Small intestine (tissue), 7 donors: ENCODE results near the gene AK6. TPM values are rescaled to one million over a fixed set of nuclear protein-coding genes. Genes with fewer than 3 reads are reported as not detected.

Source experiments
- DNase-seq, 2 donors: peaks; one replicate each; pipeline versions ENCODE4 v3.0.0 to v3.0.0-alpha.2; 2013
- FAIRE-seq: peaks from 2 replicates; lab custom pipeline; 2012; peaks lifted over from hg19 to GRCh38; lab: Jason Lieb, UNC
- H3K27ac ChIP-seq, 3 donors: one replicate each; pipeline ENCODE4 v1.5.1; 2013; ENCODE audit warnings: low read length in 2 of 3, mild to moderate bottlenecking in 2 of 3, control low read depth in 1 of 3, inconsistent platforms in 1 of 3, low read depth in 1 of 3, moderate library complexity in 1 of 3
- H3K27me3 ChIP-seq, 3 donors: one replicate each; pipeline ENCODE4 v1.6.1; 2013; ENCODE audit warnings: low read length in 3 of 3, inconsistent platforms in 1 of 3; ENCODE audit not compliant: control insufficient read depth in 3 of 3, insufficient read depth in 3 of 3
- H3K36me3 ChIP-seq, 3 donors: one replicate each; pipeline ENCODE4 v1.6.1; 2013; ENCODE audit warnings: low read length in 3 of 3, inconsistent platforms in 1 of 3, low read depth in 1 of 3, mild to moderate bottlenecking in 1 of 3, moderate library complexity in 1 of 3; ENCODE audit not compliant: control insufficient read depth in 3 of 3, insufficient read depth in 2 of 3
- H3K4me1 ChIP-seq, 3 donors: one replicate each; pipeline ENCODE4 v1.6.1; 2013; ENCODE audit warnings: low read length in 2 of 3, inconsistent platforms in 1 of 3, low read depth in 1 of 3, mild to moderate bottlenecking in 1 of 3, moderate library complexity in 1 of 3; ENCODE audit not compliant: control insufficient read depth in 3 of 3, insufficient read depth in 2 of 3
- H3K4me3 ChIP-seq, 3 donors: one replicate each; pipeline ENCODE4 v1.5.1; 2013; ENCODE audit warnings: low read length in 3 of 3, control low read depth in 1 of 3, inconsistent platforms in 1 of 3, low read depth in 1 of 3, mild to moderate bottlenecking in 1 of 3, moderate library complexity in 1 of 3
- H3K9me3 ChIP-seq, 2 donors: one replicate each; pipeline ENCODE4 v1.6.1; 2013; ENCODE audit warnings: low read depth in 1 of 2, low read length in 1 of 2; ENCODE audit not compliant: control insufficient read depth in 2 of 2, insufficient read depth in 1 of 2
- WGBS, 3 donors: extraction: QIAGEN DNeasy Blood & Tissue Kit; methylation state at CpG; one replicate each; pipeline ENCODE4 v1.1.7; 2013; 5-methylcytosine and 5-hydroxymethylcytosine counted together
- polyA plus RNA-seq, 4 donors: library from polyadenylated mRNA; stranded (reverse) in 3 of 4; unstranded in 1 of 4; fragments of 200-250 nt in 3 of 4; fragments of 120-200 nt in 1 of 4; gene quantifications; one replicate each; pipeline versions ENCODE4 v1.2.1 to v1.2.3, GENCODE V29; 2013
- donor health status: healthy with polysubstance abuse.
- donor health status: control.
- donor health status: control.
- donor health status: Bipolar disorder and iron deficiency.
- donor health status: healthy.

The AK6 gene
- polyA plus RNA-seq, 4 donors, result 39.5 to 61.6 (median 52.3) TPM

DNA sequence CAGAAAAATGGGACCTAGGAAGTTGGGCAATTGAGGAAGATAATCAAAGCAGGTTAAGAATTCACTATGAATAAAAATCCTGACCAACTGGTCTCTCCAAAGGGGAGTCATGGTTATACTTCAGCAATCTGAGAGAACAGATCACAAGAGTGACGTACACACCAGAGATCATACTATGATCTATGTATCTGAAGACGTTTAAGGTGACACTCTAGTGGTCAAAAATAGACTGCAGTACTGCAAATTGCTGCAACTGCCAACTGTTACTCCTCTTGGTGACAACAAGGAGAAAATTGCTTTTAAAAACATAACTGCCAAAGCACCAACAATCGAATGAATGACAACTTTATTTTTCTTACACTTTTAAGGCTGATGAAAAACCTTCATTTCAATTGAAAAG, 4.9 kb downstream of the AK6 start:
- Histone ChIP-seq H3K4me3 (no peak overlapping the region), H3K9me3 (no peaks in the 10 kb centered on the region), H3K4me1 (peaks cover 0 to 7% (median 0%) of the 10 kb centered on the region in 3 donors), H3K27me3 (no peaks in the 10 kb centered on the region), H3K27ac (no peak overlapping the region), H3K36me3 (peaks cover 7 to 32% (median 12%) of the 10 kb centered on the region in 3 donors)
- DNase-seq, result peak in 1 of 2 donors; percentile 36
- 61 to 69% (median 65%) methylated on average over 3 of the region's 3 CpGs for WGBS, 3 donors
- no peak for FAIRE-seq

DNA sequence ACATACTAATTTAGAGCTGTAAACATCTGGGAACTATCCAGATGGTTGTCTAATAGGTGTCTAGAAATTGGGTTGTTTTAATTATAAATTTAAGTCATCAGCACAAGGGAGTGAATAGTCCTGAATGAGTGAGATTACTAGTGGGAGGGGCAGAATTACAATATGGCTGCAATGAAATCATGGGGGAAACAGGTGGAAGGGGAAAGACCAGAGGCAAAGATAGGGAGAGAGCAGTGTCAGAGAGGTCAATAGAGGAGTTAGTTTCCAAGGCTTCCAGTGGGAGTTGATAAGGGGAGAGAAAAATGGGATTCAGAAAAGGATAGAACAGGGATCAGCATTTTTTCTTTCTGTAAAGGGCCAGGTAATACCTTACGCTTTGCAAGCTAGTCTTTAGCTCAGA, 8.9 kb downstream of the AK6 start:
- no peak overlapping the region for H3K27ac ChIP-seq
- H3K9me3 ChIP-seq, result no peaks in the 10 kb centered on the region
- WGBS, 3 donors, result 100% methylated on average over 1 of the region's 1 CpG
- no peak overlapping the region for H3K4me3 ChIP-seq
- peaks cover 6 to 27% (median 10%) of the 10 kb centered on the region in 3 donors for H3K36me3 ChIP-seq
- no peak for FAIRE-seq
- no peak for DNase-seq
- no peaks in the 10 kb centered on the region for H3K27me3 ChIP-seq
- H3K4me1 ChIP-seq, result peaks cover 0 to 3% (median 0%) of the 10 kb centered on the region in 3 donors

DNA sequence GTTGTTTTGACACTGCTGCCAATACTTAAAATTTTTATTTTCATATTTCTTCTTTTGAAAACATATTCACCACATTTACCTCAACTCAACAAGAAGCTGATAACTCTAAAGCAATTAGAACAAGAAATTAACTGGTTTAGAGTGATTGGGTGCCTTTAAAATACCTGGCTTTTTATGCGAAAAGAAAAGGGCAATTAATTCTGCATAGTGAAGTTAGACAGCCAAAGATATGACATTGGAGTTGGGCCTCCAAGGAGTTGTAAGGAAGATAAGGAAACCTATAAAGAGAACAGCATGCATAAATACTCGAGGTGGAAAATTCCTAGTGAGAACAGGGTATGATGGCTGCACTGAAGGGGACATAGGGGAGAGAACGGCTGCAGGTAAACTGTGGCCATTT, 9.6 kb downstream of the AK6 start:
- no peak for DNase-seq
- H3K27ac ChIP-seq, result no peak overlapping the region
- peaks cover 2 to 32% (median 6%) of the 10 kb centered on the region in 3 donors for H3K36me3 ChIP-seq
- 74 to 82% (median 81%) methylated on average over 3 of the region's 3 CpGs for WGBS, 3 donors
- FAIRE-seq, result no peak
- no peaks in the 10 kb centered on the region for H3K9me3 ChIP-seq
- no peak overlapping the region for H3K4me3 ChIP-seq
- H3K4me1 ChIP-seq, result peaks cover 0 to 3% (median 0%) of the 10 kb centered on the region in 3 donors
- H3K27me3 ChIP-seq, result no peaks in the 10 kb centered on the region

DNA sequence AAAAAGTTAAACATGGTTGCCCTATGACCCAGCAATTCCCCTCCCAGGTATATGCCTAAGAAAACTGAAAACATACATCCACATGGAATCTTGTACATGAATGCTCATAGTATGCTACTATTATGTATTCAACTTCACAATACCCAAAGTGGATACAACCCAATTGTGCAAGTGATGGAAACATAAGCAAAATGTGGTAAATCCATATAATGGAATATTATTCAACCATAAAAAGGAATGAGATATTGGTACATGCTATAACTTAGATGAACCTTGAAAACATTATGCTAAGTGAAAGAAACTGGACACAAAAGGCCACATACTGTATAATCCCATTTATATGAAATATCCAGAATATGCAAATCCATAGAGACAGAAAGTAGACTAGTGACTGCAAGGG, 18.7 kb downstream of the AK6 start:
- FAIRE-seq (no peak), DNase-seq (no peak)
- peaks cover 2 to 24% (median 3%) of the 10 kb centered on the region in 3 donors for H3K36me3 ChIP-seq
- no peaks in the 10 kb centered on the region for H3K4me1 ChIP-seq
- no peaks in the 10 kb centered on the region for H3K9me3 ChIP-seq
- H3K27me3 ChIP-seq, result no peaks in the 10 kb centered on the region
- no peak overlapping the region for H3K27ac ChIP-seq
- no peak overlapping the region for H3K4me3 ChIP-seq

DNA sequence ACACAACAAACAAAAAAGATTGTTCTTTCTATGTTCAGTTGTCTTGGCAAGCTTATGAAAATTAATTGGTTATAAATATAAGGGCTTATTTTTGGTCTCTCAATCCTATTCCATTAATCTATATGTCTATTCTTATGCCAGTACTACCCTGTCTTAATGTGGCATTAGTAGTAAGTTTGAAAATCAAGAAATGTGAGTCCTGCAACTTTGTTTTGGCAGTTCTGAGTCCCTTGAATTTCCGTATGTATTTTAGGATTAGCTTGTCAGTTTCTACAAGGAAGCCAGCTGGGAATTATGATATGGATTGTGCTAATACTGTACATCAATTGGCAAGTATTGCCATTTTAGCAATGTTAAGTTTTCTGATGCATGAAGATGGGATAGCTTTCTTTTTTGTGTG, 26.2 kb downstream of the AK6 start:
- H3K36me3 ChIP-seq, result no peaks in the 10 kb centered on the region
- no peaks in the 10 kb centered on the region for H3K9me3 ChIP-seq
- WGBS, 3 donors, result 51 to 76% (median 57%) methylated on average over 1 of the region's 1 CpG
- DNase-seq, result no peak
- H3K4me3 ChIP-seq, result no peak overlapping the region
- no peak overlapping the region for H3K27ac ChIP-seq
- no peak for FAIRE-seq
- H3K4me1 ChIP-seq, result no peaks in the 10 kb centered on the region
- no peaks in the 10 kb centered on the region for H3K27me3 ChIP-seq

DNA sequence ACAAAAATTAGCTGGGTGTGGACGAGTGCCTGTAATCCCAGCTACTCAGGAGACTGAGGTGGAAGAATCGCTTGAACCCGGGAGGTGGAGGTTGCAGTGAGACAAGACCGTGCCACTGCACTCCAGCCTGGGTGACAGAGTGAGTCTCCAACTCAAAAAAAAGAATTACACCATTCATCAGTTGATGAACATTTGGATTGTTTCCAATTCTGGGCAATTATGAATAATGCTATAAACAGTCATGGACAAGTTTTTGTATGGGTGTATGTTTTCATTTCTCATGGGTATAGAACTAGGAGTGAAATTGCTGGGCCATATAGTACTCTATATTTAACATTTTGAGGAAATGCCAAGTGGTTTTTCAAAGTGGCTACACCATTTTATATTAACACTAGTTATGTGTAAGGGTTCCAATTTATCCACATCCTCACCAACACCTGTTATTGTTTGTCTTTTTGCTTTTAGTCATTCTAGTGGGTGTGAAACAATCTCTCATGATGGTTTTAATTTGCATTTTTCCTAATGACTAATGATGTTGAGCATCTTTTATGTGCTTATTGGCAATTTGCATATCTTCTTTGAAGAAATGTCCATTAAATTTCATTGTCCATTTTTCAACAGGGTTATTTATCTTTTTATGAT, 27.7 kb downstream of the AK6 start:
- Histone ChIP-seq H3K4me1 (no peaks in the 10 kb centered on the region), H3K9me3 (no peaks in the 10 kb centered on the region), H3K4me3 (no peak overlapping the region), H3K36me3 (no peaks in the 10 kb centered on the region), H3K27me3 (no peaks in the 10 kb centered on the region), H3K27ac (no peak overlapping the region)
- no peak for DNase-seq
- 90 to 92% (median 92%) methylated on average over 4 of the region's 4 CpGs for WGBS, 3 donors
- no peak for FAIRE-seq

DNA sequence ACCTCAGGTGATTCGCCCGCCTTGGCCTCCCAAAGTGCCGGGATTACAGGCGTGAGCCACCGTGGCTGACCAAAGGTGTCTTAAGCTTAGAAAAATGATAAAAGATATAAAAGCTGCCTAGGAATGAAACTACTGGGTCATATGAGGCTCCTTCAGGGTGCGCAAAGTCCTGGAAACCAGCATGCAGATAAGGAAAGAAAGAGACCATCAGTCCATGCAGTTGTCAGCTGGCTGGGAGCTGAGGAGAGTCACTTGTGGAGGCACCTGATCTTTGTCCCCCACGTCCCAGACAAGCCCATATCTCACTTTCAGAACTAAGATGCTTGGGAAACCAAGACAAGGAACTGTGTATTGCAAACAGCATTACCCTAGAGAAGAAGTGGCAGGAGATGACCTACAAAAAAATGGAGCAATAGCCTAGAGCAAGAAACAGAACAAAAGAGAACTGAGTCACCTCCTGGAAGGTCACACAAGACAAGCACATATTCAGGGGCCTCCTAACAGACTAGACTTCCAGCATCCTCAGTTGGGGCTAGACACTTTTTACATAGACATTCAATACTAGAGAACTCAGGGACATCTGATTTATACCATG, 33.9 kb downstream of the AK6 start:
- no peak for FAIRE-seq
- 43 to 65% (median 54%) methylated on average over 7 of the region's 7 CpGs for WGBS, 3 donors
- no peak overlapping the region for H3K4me3 ChIP-seq
- H3K27ac ChIP-seq, result peak overlapping the region in 1 of 3 donors; percentile 60
- peaks cover 0 to 16% (median 0%) of the 10 kb centered on the region in 3 donors for H3K4me1 ChIP-seq
- no peaks in the 10 kb centered on the region for H3K36me3 ChIP-seq
- H3K27me3 ChIP-seq, result no peaks in the 10 kb centered on the region
- peak; percentile 54 to 92 for DNase-seq
- no peaks in the 10 kb centered on the region for H3K9me3 ChIP-seq

DNA sequence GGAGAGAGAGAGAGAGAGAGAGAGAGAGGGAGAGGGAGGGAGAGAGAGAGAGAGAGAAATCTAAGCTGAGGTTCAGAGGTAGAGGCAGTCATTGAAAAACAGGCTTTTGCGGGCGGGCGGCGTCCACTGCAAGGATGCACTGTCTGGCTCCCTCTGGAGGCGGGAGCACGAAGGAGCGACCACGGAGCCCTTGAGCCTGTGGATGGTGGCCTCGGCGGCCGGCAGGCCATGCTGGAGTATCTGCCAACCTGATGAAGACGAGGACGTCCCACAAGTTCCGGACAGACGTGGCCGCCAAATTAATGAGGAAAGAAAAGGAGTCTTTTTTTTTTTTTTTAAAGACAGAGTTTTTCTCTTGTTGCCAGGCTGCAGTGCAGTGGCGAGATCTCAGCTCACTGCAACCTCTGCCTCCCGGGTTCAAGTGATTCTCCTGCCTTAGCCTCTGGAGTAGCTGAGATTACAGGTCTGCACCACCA, 34.5 kb downstream of the AK6 start:
- H3K27ac ChIP-seq, result peak overlapping the region in 1 of 3 donors; percentile 58
- peak; percentile 80 for DNase-seq
- H3K4me3 ChIP-seq, result no peak overlapping the region
- WGBS, 3 donors, result 12% methylated on average over 17 to 18 of the region's 18 CpGs
- H3K27me3 ChIP-seq, result no peaks in the 10 kb centered on the region
- no peak for FAIRE-seq
- H3K36me3 ChIP-seq, result no peaks in the 10 kb centered on the region
- no peaks in the 10 kb centered on the region for H3K9me3 ChIP-seq
- peaks cover 0 to 16% (median 0%) of the 10 kb centered on the region in 3 donors for H3K4me1 ChIP-seq
